ENCODE data around the gene FLNC. TPM values are rescaled to one million over a fixed set of nuclear protein-coding genes. Genes with fewer than 3 reads are reported as not detected.

Gene FLNC
- total and polyA plus RNA-seq, 9 of the 15 experiments (the other 6 are each of a cell fraction or from before 2014, with no cell fraction given) = 0.90 to 155 (median 28.8) TPM

DNA sequence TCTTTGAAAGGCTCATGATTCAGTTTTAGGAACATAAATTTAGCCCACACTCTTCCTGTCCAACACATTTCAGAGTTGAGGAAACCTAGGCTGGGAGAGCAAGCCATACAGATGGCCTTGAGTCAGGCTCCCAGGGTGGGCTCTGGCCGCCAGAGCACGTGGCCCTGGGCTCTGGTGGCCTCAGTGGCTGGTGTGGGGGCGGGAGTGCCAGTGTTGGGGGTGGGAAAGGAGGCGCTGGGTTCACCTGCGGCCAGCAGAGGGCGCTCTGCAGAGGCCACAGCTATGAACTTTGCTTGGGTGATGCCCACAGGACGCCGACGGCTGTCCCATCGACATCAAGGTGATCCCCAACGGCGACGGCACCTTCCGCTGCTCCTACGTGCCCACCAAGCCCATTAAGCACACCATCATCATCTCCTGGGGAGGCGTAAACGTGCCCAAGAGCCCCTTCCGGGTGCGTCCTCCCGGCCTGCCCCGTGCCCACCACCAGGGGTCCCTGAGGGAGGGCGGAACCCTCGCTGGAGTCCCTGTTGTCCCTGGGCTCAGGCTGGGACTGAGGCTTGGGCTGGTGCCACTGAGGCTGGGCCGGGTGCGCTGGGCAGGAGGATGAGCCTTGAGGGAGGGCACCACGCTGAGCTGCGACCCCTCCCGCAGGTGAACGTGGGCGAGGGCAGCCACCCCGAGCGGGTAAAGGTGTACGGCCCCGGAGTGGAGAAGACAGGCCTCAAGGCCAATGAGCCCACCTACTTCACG, 11.9 kb downstream of the FLNC start (continued):
- TF ChIP-seq POLR2AphosphoS5 (IDR thresholded peaks at IDR 0.05; ENCODE audit: control insufficient read depth, insufficient read depth, low read depth, low read length) (no peak), COPS2 (conservative IDR thresholded peaks at IDR 0.05) (no peak), RBBP5 (IDR thresholded peaks at IDR 0.05; ENCODE audit: borderline replicate concordance, insufficient read depth, low read length, poor library complexity, severe bottlenecking) (no peak), SNAPC5 (CRISPR knock-in tag; IDR thresholded peaks at IDR 0.05) (no peak), GATAD2A (IDR thresholded peaks at IDR 0.05) (0 out of 2 replicates have a peak, but pooled peaks have one; percentile 26), ZNF740 (CRISPR knock-in tag; IDR thresholded peaks at IDR 0.05) (peak; percentile 55; the same call in 1 of the 2 replicates), ZNF740 (tag; IDR thresholded peaks at IDR 0.05) (peak in 1 of 2 experiments; percentile 75; a peak in 1 of 4 replicates), GTF2E2 (tag; IDR thresholded peaks at IDR 0.05) (no peak), FIP1L1 (IDR thresholded peaks at IDR 0.05; ENCODE audit: low read depth, low read length, poor library complexity, severe bottlenecking) (peak; percentile 67), NR3C1 (CRISPR knock-in tag; IDR thresholded peaks at IDR 0.05) (0 out of 2 replicates have a peak, but pooled peaks have one; percentile 15), ZNF644 (tag; IDR thresholded peaks at IDR 0.05; ENCODE audit: low read depth) (no peak), GABPB2 (CRISPR knock-in tag; conservative IDR thresholded peaks at IDR 0.05) (no peak), ZBTB33 (CRISPR knock-in tag; IDR thresholded peaks at IDR 0.05) (peak; percentile 68), RAD21 (CRISPR knock-in tag; conservative IDR thresholded peaks at IDR 0.05 in 1 of 2, IDR thresholded peaks at IDR 0.05 in 1 of 2) (peak; percentile 27 to 36; a peak in 2 of 4 replicates), FOXJ2 (tag; IDR thresholded peaks at IDR 0.05) (no peak), EWSR1 (IDR thresholded peaks at IDR 0.05; ENCODE audit: borderline replicate concordance, low read depth, partially characterized antibody) (no peak), MTA2 (IDR thresholded peaks at IDR 0.05; ENCODE audit: low read depth) (no peak), NR2C1 (IDR thresholded peaks at IDR 0.05) (peak; percentile 22; the same call in 1 of the 2 replicates), NR2C1 (tag; IDR thresholded peaks at IDR 0.05) (no peak), CEBPB (tag; IDR thresholded peaks at IDR 0.05) (no peak), PKNOX1 (IDR thresholded peaks at IDR 0.05) (no peak)
- TF ChIP-seq, protein P1, sequence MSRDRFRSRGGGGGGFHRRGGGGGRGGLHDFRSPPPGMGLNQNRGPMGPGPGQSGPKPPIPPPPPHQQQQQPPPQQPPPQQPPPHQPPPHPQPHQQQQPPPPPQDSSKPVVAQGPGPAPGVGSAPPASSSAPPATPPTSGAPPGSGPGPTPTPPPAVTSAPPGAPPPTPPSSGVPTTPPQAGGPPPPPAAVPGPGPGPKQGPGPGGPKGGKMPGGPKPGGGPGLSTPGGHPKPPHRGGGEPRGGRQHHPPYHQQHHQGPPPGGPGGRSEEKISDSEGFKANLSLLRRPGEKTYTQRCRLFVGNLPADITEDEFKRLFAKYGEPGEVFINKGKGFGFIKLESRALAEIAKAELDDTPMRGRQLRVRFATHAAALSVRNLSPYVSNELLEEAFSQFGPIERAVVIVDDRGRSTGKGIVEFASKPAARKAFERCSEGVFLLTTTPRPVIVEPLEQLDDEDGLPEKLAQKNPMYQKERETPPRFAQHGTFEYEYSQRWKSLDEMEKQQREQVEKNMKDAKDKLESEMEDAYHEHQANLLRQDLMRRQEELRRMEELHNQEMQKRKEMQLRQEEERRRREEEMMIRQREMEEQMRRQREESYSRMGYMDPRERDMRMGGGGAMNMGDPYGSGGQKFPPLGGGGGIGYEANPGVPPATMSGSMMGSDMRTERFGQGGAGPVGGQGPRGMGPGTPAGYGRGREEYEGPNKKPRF (IDR thresholded peaks at IDR 0.05; ENCODE audit: low read depth, low read length) = no peak
